ENCODE measurements around the gene PHF11.
"Not testable (repeated sequence)": the region's sequence is repeated elsewhere in the genome, so short reads cannot be mapped to it uniquely, and the experiment has no call there.

The PHF11 gene

DNA sequence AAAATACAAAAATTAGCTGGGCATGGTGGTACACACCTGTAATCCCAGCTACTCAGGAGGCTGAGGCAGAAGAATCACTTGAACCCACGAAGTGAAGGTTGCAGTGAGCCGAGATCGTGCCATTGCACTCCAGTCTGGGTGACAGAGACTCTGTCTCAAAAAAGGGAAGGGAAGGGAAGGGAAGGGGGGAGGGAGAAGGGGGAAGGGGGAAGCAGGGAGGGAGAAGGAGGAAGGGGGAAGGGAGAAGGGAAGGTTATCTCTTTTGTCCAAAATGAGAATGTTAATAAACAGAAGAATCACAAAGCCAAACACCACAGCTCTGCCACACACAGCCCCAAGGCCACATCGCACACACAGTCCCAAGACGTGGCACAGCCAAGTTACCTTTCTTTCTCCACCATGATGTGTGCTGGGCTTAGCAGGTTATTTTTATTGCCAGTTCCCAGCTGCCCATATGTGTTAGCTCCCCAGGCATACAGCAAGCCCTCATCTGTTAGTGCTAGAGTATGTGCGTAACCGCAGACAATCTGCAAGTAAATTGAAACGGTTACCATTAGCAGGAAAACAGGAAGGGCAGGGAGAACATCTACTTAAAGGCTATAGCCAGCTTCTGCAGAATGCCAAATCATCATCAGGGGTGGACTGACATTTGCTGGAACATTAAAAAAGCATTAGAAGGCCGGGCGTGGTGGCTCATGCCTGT is 55.3 kb downstream of the PHF11 start:
- DNase-seq = no peak

DNA sequence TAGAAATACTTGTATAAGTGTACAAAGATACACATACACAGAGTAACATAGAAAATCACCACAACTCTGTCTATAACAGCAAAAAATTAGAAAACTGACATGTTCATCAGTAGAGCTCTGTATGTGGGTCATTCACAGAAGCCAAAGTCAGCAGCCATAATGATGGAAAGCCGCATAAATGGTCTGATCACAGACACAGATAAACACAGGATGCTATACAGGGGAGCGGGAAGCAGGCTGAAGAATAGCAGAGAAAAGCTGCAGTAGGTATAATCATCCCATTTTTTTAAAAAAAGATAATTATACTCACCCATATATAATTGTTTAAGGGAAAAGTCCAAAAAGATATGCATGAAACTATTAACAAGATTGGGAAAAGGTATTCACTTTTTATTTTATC is 58.1 kb downstream of the PHF11 start:
- no peak for DNase-seq

DNA sequence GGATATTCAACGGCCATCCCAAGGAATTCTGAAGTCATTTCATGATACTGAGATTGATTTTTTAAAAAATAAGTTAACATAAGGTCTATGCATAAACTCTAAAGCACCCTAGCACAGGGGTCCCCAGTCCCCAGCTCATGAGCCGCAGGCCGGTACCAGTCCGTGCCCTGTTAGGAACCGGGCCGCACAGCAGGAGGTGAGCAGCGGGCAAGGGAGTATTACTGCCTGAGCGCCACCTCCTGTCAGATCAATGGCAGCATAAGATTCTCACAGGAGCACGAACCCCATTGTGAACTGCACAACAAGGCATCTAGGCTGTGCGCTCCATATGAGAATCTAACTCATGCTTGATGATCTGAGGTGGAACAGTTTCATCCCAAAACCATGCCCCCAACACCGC is 58.6 kb downstream of the PHF11 start:
- DNase-seq = no peak

DNA sequence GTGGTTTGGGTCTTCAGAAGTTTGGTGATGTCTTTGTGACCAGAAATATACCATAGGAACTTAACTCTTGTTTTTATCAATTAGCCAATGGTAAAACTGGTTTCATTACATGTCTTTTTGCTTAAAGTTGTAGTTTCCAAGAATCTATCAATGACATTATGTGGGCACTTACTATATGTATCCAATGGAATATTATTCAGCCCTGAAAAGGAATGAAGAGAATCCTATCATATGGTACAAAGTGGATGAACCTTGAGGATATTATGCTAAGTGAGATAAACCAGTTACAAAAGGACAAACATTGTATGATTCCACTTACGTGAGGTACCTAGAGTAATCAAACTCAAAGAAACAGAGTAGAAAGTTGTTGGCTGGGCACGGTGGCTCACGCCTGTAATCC is 63.3 kb downstream of the PHF11 start:
- DNase-seq = no peak

DNA sequence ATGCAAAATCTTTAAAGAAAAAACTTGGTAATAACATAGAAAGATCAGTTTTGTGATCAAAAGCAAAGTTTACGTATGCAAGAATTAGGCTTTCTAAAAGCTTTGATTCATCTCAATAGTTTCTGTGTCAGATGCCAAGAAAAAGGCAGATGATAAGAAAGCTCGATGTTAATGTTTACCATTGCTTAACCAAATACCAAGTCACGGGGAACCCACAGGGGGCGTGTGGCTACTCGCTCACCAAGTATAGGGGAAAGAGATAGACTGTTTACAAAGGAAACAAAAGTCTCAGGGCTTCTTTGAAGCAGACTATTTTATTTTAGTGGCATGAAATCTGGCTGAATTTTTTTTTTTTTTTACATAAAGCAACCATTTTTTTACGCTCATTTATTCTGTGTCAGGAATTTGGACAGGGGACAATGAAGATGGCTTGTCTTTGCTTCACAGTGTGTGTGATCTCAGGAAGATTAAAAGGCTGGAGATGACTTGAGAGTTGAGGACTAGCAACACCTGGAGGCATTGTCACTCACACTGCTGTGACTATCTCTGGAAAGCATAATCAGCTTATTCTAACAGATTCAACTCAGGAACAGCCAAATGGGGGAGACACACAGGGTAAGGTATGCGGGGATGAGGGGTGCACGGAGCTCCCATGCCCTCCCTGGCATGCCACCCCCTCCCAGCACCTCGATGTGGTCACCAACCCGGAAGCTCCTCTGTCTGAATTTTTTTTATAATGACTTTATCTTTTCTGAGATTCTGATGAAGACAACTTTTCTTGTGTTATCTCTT is 64.7 kb downstream of the PHF11 start:
- no peak for DNase-seq

DNA sequence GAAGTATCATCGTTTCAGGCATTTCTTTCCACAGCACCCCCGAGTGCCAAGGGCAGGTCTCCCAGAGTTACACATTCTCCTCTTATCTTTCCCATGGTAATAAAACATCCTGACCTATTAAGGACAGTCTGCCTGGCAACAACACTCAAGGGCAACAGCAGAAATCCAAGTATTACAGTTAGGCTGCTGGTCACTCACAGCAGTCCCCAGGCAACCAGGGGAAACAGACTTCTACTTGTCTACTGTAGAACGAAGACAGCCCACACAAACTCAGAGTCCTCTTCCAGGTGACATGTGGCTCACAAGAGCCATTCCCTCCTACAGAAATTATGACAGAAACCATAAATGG is 65.3 kb downstream of the PHF11 start:
- no peak for DNase-seq

DNA sequence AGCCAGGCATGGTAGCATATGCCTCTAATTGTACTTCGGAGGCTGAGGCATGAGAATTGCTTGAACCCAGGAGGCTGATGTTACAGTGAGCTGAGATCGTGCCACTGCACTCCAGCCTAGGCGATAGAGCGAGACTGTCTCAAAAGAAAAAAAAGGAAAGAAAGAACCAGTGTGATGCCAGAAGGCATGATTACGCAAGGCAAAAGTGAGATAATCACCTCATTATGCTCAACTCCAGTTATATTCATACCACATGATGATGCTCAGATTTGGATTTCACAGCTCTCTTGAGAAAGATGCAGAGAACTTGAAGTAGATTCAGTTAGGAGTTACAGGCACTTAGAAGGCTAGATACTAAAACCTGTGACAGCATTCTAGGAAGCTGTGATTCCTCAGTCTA is 67.8 kb downstream of the PHF11 start:
- no peak for DNase-seq

DNA sequence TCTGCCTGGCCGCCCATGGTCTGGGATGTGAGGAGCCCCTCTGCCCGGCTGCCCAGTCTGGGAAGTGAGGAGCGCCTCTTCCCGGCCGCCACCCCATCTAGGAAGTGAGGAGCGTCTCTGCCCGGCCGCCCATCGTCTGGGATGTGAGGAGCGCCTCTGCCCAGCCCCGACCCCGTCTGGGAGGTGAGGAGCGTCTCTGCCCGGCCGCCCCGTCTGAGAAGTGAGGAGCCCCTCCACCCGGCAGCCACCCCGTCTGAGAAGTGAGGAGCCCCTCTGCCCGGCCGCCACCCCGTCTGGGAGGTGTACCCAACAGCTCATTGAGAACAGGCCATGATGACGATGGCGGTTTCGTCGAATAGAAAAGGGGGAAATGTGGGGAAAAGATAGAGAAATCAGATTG is 69.7 kb downstream of the PHF11 start:
- DNase-seq = not testable (repeated sequence)

DNA sequence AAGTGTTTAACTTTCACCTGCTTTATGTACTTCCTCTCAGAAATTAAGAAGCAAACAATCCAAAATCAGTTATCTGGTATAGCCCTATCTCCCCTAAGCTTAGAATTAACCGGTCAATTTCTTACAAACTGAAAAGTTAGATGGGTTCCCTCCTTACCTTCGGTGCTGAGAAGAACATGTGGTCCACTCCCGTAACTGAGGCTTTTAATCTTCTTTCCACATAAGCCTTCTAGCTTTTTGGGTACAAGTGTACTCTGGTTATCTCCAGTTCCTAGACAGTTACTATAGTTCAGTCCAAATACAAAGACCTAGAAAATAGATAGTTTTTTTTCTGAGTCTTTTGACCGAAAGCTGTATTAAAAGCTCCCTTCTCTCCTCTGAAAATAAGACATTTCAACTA is 70.7 kb downstream of the PHF11 start:
- DNase-seq = no peak

DNA sequence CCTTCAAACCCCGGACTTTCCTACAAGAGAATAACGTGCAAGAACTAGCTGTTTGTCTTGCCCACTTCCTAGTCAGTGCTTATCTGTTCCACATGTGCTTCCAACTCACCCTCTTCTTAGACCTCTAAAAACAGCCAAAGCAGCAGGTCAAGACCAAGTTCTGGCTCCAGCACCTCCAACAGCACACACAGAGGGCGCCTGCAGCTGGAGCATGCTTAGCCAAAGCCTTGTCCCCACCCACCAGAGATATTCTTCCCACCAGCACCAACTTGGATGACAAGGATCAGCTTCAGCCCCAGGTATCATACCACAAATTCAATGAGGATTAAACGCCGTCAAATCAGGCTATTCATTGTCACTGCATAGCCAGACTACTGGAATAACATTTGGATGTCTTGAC is 71.7 kb downstream of the PHF11 start:
- no peak for DNase-seq

DNA sequence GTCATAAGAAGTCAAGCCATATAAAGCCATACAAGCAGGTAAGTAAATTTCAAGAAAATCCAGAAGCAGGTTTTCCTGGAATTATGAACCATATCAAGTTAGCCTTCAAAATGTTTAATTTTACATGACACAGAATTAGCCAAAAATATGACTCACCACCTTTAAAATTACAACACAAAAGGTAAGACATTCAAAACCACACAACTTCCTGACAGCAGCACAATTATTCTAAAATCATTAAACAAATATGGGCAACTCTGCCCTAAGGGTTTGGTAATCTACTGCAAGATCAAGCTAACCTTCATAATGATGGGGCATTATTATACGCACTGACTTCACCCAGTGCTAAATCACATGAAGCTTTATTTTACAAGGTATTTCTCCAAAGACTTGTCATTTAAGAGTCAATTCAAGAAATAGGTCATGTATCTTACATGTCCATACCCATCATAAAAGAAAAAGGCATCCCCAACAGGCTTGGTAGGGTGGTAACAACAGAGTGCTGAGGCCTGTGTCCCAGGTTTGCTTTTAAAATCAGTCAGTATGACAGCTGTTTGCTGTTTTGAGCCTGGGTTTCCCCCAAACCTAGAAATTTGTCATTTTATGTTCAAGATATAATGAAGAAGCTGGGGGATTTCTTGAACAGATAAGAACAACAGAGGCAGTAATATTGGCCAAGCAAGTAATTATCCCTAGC is 74.4 kb downstream of the PHF11 start:
- DNase-seq = no peak

DNA sequence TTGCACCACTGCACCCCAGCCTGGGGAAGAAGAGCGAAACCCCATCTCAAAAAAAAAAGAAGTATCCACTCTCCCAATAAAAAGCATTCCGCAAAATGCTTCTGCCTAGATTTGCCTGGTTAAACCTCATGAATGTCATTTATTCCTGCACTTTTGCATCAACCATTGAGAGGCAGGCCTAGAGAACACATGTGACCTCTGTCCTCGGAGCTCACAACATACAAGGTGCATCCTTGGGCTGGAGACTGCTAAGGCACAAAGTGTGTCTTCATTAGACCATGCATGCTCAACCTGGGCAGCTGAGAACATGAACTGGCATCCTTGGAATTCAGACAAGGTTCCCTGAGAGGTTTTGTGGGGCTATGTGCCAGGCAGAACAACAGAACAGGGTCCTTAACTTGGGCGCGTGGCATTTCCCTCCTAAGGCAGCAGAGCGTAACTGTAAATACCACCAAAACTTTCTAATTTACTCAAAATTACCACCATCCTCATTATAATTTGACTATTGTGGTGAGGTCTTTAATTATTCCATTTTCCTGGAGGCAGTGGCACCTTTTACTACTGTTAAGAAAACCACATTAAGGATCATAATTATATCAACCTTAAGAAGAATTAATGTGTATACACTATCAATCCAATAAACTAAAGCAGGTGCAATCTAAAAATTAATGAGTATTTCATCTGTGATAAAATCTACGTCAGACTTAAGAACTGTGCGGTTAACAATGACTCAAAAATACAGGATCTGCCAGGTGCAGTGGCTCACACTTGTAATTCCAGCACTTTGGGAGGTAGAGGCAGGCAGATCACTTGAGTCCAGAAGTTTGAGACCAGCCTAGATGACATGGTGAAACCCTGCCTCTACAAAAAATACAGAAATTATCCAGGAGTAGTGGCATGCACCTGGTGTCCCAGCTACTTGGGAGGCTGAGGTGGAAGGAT is 75.8 kb downstream of the PHF11 start:
- DNase-seq = no peak

All from activated CD4-positive, alpha-beta T cell treated with anti-CD3 and anti-CD28 coated beads for 1 hour (primary cell).